Measurements from ENCODE around the gene MRPL14. TPM values are rescaled to one million over a fixed set of nuclear protein-coding genes. Genes with fewer than 3 reads are reported as not detected.

The MRPL14 gene
- total and polyA plus RNA-seq, 2 of the 4 experiments (the other 2 are of a cell fraction), result 43.7 to 87.9 TPM

- Histone ChIP-seq H3K27ac (ENCODE audit: insufficient read depth, low read length) (no peak overlapping the region), H3K4me1 (ENCODE audit: control insufficient read depth, insufficient read depth, low read length) (no peaks in the 10 kb centered on the region), H4K91ac (ENCODE audit: insufficient read depth, low read depth, low read length) (no peak overlapping the region), H2BK15ac (ENCODE audit: low read depth, low read length) (no peak overlapping the region), H3K79me1 (ENCODE audit: low read depth in 1 of 2, low read length in 2 of 2) (no peaks in the 10 kb centered on the region), H2BK120ac (ENCODE audit: low read depth, low read length) (no peak overlapping the region), H3K56ac (ENCODE audit: extremely low read depth, insufficient read depth, low read length) (no peak overlapping the region), H4K20me1 (ENCODE audit: insufficient read depth, low read length) (no peaks in the 10 kb centered on the region), H2BK20ac (ENCODE audit: low read depth, low read length) (no peak overlapping the region), H3K4me2 (ENCODE audit: low read depth, low read length) (no peak overlapping the region), H3K14ac (replicated peaks; ENCODE audit: low read depth, low read length) (no peak overlapping the region), H3K9me1 (ENCODE audit: insufficient read depth, low read length) (0 out of 2 replicates have a peak, but pooled peaks cover 3% of the 10 kb centered on the region), H3K18ac (ENCODE audit: low read depth, low read length) (no peak overlapping the region), H2AK9ac (replicated peaks; ENCODE audit: low read depth, low read length, poor library complexity) (no peak overlapping the region), H2AK5ac (ENCODE audit: low read depth, low read length) (no peak overlapping the region), H2AFZ (replicated peaks; ENCODE audit: low read length, poor library complexity) (no peak overlapping the region), H3K9me3 (ENCODE audit: control insufficient read depth, insufficient read depth, low read length) (no peaks in the 10 kb centered on the region), H3K9ac (ENCODE audit: low read depth, low read length) (no peak overlapping the region), H2BK5ac (ENCODE audit: low read depth, low read length, poor library complexity, severe bottlenecking) (no peak overlapping the region), H3K4me3 (ENCODE audit: insufficient read depth, low read depth, low read length) (no peak overlapping the region), H3K23ac (ENCODE audit: low read depth, low read length) (no peak overlapping the region), H3K4ac (ENCODE audit: low read depth, low read length) (no peak overlapping the region), H3K27me3 (ENCODE audit: control insufficient read depth, insufficient read depth, low read length) (no peaks in the 10 kb centered on the region), H4K5ac (ENCODE audit: low read depth, low read length) (no peak overlapping the region), H3K36me3 (ENCODE audit: control insufficient read depth, insufficient read depth, low read length) (peaks cover 59% of the 10 kb centered on the region), H4K8ac (ENCODE audit: low read depth in 2 of 2, low read length in 2 of 2) (no peak overlapping the region)
- dilution Hi-C loops (cut with HindIII; ENCODE audit: low sequenced_read_pairs, unreplicated experiment), result no loop called here
- intact Hi-C loops (cut with micrococcal nuclease), result no loop called here
- DNase-seq (no peak), ATAC-seq (ENCODE audit: low read depth) (no peak)
- POLR2A ChIA-PET (ENCODE audit: unreplicated experiment), result no interaction called here
- in situ Hi-C loops (cut with MboI; ENCODE audit: low sequenced_read_pairs), result loop anchor here (5.0 kb wide), 1 partner anchor 41 kb away; no protein-coding TSS in a partner anchor
- CTCF ChIA-PET, result interaction anchor here (0.9 kb wide), 1 partner anchor 47 kb away, joined by 4 read pairs; no protein-coding TSS in a partner anchor
- no CpG with 5 or more reads among the region's 1 CpG for WGBS, 2 experiments (ENCODE audit: extremely low coverage in 2 of 2, insufficient read length in 1 of 2)
- BruUV-seq (replicated peaks), result no TSS peak
- no peak for TF ChIP-seq MAZ (IDR thresholded peaks at IDR 0.05; ENCODE audit: borderline replicate concordance, low read depth, low read length)
- no peak for TF ChIP-seq RFX5 (IDR thresholded peaks at IDR 0.05; ENCODE audit: low read depth, low read length)
- TF ChIP-seq ELK1 (IDR thresholded peaks at IDR 0.05; ENCODE audit: borderline replicate concordance, low read depth, low read length), result no peak
- TF ChIP-seq RAD21 (IDR thresholded peaks at IDR 0.05; ENCODE audit: low read length), result no peak
Observed at GRCh38 chr6:44143731-44144130, 16.5 kb upstream of the MRPL14 start.

Data from IMR-90 (cell line).